PC-9 (cell line): ENCODE measurements around the gene ROBO1. TPM values are rescaled to one million over a fixed set of nuclear protein-coding genes. Genes with fewer than 3 reads are reported as not detected.
A peak's percentile ranks its signal among the peaks of the same experiment; 100 is the strongest.

Source experiments
- BruUV-seq: library from RNA; stranded (reverse); fragments of 400-500 nt; replicated peaks from 2 replicates; lab custom pipeline; 2021; lab: Mats Ljungman, UMichigan
- CTCF ChIA-PET: fragments of 300-600 bp; sonication (Branson Sonifier 250); formaldehyde crosslinking; loops from one replicate; lab custom pipeline; 2022; ENCODE audit warnings: antibody characterized with exemption; lab: Charles Lee
- POLR2A ChIA-PET: fragments of 300-600 bp; sonication (Branson Sonifier 250); formaldehyde crosslinking; loops from one replicate; lab custom pipeline; 2022; ENCODE audit warnings: antibody characterized with exemption; ENCODE audit not compliant: unreplicated experiment; lab: Charles Lee
- DNase-seq, 2 experiments: peaks; one replicate each; pipeline versions ENCODE4 v3.0.0 to v3.0.0-alpha.2; 2015 to 2022; ENCODE audit warnings: mixed read lengths in 1 of 2
- H2AFZ ChIP-seq: fragments of 200-600 bp; sonication (generic); 2 replicates; pipeline ENCODE4 v1.8.1; 2017; ENCODE audit warnings: antibody characterized with exemption
- H3F3A ChIP-seq: fragments of 200-600 bp; sonication (generic); 2 replicates; pipeline ENCODE4 v1.8.1; 2017; ENCODE audit warnings: antibody characterized with exemption, mild to moderate bottlenecking, low read depth; ENCODE audit not compliant: insufficient read depth
- H3K27ac ChIP-seq: fragments of 200-600 bp; sonication (generic); 2 replicates; pipeline ENCODE4 v1.6.1; 2016; ENCODE audit warnings: mixed run types
- H3K27me3 ChIP-seq: fragments of 200-600 bp; sonication (generic); 2 replicates; pipeline ENCODE4 v1.6.1; 2016; ENCODE audit warnings: low read depth, mixed run types; ENCODE audit not compliant: insufficient read depth
- H3K36me3 ChIP-seq: fragments of 200-600 bp; sonication (generic); 2 replicates; pipeline ENCODE4 v1.6.1; 2016; ENCODE audit warnings: low read depth, mixed run types
- H3K4me1 ChIP-seq: fragments of 200-600 bp; sonication (generic); replicated peaks from 2 replicates; pipeline ENCODE4 v1.6.1; 2016; ENCODE audit warnings: mixed run types; ENCODE audit not compliant: insufficient read depth
- H3K4me2 ChIP-seq: fragments of 200-600 bp; sonication (generic); 2 replicates; pipeline ENCODE4 v1.6.1; 2017; ENCODE audit warnings: mixed run types
- H3K4me3 ChIP-seq: fragments of 200-600 bp; sonication (generic); 2 replicates; pipeline ENCODE4 v1.6.1; 2016; ENCODE audit warnings: mixed run types
- H3K79me2 ChIP-seq: fragments of 200-600 bp; sonication (generic); 2 replicates; pipeline ENCODE4 v1.6.1; 2017; ENCODE audit warnings: low read depth, mixed run types
- H3K9me2 ChIP-seq: fragments of 200-600 bp; sonication (generic); 2 replicates; pipeline ENCODE4 v1.8.1; 2017; ENCODE audit warnings: mild to moderate bottlenecking; ENCODE audit not compliant: insufficient read depth
- H3K9me3 ChIP-seq: fragments of 200-600 bp; sonication (generic); 2 replicates; pipeline ENCODE4 v1.8.1; 2016; ENCODE audit warnings: low read depth; ENCODE audit not compliant: insufficient read depth
- H4K20me1 ChIP-seq: fragments of 200-600 bp; sonication (generic); 2 replicates; pipeline ENCODE4 v1.8.1; 2017; ENCODE audit not compliant: insufficient read depth
- CTCF ChIP-seq: fragments of 200-600 bp; sonication (generic); conservative IDR thresholded peaks from 2 replicates; pipeline ENCODE4 v1.6.1; 2017; ENCODE audit warnings: mixed run types, antibody characterized with exemption, mild to moderate bottlenecking, moderate library complexity
- EZH2 ChIP-seq: fragments of 200-600 bp; sonication (generic); IDR thresholded peaks from 2 replicates; pipeline ENCODE4 v1.8.0; 2017; ENCODE audit warnings: antibody characterized with exemption, low read depth
- intact Hi-C: fragments of 100-400 bp; cut with micrococcal nuclease; formaldehyde crosslinking; loops from one replicate; pipeline ENCODE4 v1.10.0; 2022; ENCODE audit not compliant: unreplicated experiment
- total RNA-seq: library from RNA; stranded (reverse); gene quantifications from 2 replicates; pipeline ENCODE4 v1.2.3, GENCODE V29; 2021

The ROBO1 gene
- total RNA-seq, 1 experiment from 2014 or later: 17.5 TPM

GRCh38 chr3:79317551-79318518 is 450.0 kb downstream of the ROBO1 start:
- H3K79me2 ChIP-seq: no peaks in the 10 kb centered on the region
- no peak overlapping the region for H3K27ac ChIP-seq
- no peaks in the 10 kb centered on the region for H3F3A ChIP-seq
- no peaks in the 10 kb centered on the region for H4K20me1 ChIP-seq
- ChIA-PET CTCF (no interaction called here), POLR2A (no interaction called here)
- BruUV-seq: no TSS peak
- intact Hi-C loops: no loop called here
- H3K36me3 ChIP-seq: no peaks in the 10 kb centered on the region
- H2AFZ ChIP-seq: no peak overlapping the region
- H3K4me3 ChIP-seq: no peak overlapping the region
- H3K9me3 ChIP-seq: no peaks in the 10 kb centered on the region
- no peak overlapping the region for H3K4me2 ChIP-seq
- TF ChIP-seq CTCF (no peak), EZH2 (no peak)
- no peak for DNase-seq
- no peaks in the 10 kb centered on the region for H3K4me1 ChIP-seq
- no peaks in the 10 kb centered on the region; the same call in 1 of the 2 replicates for H3K9me2 ChIP-seq
- no peaks in the 10 kb centered on the region for H3K27me3 ChIP-seq

GRCh38 chr3:79314962-79315361 is 452.8 kb downstream of the ROBO1 start:
- Histone ChIP-seq H3K36me3 (no peaks in the 10 kb centered on the region), H3K9me2 (no peaks in the 10 kb centered on the region; the same call in 1 of the 2 replicates), H2AFZ (no peak overlapping the region), H3K4me2 (no peak overlapping the region), H3K79me2 (no peaks in the 10 kb centered on the region), H3K27me3 (no peaks in the 10 kb centered on the region), H4K20me1 (no peaks in the 10 kb centered on the region), H3K27ac (no peak overlapping the region), H3K4me1 (no peaks in the 10 kb centered on the region), H3K4me3 (no peak overlapping the region), H3F3A (no peaks in the 10 kb centered on the region), H3K9me3 (no peaks in the 10 kb centered on the region)
- DNase-seq: no peak
- ChIA-PET CTCF (no interaction called here), POLR2A (no interaction called here)
- no TSS peak for BruUV-seq
- intact Hi-C loops: no loop called here
- TF ChIP-seq EZH2 (no peak), CTCF (no peak)

- peak in 1 of 2 experiments; percentile 40 for DNase-seq
- H3K9me2 ChIP-seq: no peaks in the 10 kb centered on the region; the same call in 1 of the 2 replicates
- POLR2A ChIA-PET: no interaction called here
- no peak overlapping the region for H3K4me2 ChIP-seq
- H2AFZ ChIP-seq: no peak overlapping the region
- H3K27me3 ChIP-seq: no peaks in the 10 kb centered on the region
- H3K9me3 ChIP-seq: no peaks in the 10 kb centered on the region
- BruUV-seq: no TSS peak
- H4K20me1 ChIP-seq: no peaks in the 10 kb centered on the region
- TF ChIP-seq EZH2 (no peak), CTCF (no peak)
- H3F3A ChIP-seq: no peaks in the 10 kb centered on the region
- no peaks in the 10 kb centered on the region for H3K36me3 ChIP-seq
- no peaks in the 10 kb centered on the region for H3K79me2 ChIP-seq
- H3K4me1 ChIP-seq: no peaks in the 10 kb centered on the region
- CTCF ChIA-PET: no interaction called here
- no peak overlapping the region for H3K4me3 ChIP-seq
- no peak overlapping the region for H3K27ac ChIP-seq
- intact Hi-C loops: no loop called here
Measured at GRCh38 chr3:79314544-79314943, 453.3 kb downstream of the ROBO1 start.
